Measurements from ENCODE around the gene EML5. TPM values are rescaled to one million over a fixed set of nuclear protein-coding genes. Genes with fewer than 3 reads are reported as not detected.

Gene EML5
- total and polyA plus RNA-seq, 12 donors, result 1.8 to 17.3 (median 6.3) TPM

- H3K36me3 ChIP-seq (replicated peaks in 1 of 2), result no peaks in the 10 kb centered on the region
- intact Hi-C loops (cut with DNase I), result no loop called here
- no peak for DNase-seq
- TF ChIP-seq, protein P1, sequence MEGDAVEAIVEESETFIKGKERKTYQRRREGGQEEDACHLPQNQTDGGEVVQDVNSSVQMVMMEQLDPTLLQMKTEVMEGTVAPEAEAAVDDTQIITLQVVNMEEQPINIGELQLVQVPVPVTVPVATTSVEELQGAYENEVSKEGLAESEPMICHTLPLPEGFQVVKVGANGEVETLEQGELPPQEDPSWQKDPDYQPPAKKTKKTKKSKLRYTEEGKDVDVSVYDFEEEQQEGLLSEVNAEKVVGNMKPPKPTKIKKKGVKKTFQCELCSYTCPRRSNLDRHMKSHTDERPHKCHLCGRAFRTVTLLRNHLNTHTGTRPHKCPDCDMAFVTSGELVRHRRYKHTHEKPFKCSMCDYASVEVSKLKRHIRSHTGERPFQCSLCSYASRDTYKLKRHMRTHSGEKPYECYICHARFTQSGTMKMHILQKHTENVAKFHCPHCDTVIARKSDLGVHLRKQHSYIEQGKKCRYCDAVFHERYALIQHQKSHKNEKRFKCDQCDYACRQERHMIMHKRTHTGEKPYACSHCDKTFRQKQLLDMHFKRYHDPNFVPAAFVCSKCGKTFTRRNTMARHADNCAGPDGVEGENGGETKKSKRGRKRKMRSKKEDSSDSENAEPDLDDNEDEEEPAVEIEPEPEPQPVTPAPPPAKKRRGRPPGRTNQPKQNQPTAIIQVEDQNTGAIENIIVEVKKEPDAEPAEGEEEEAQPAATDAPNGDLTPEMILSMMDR (IDR thresholded peaks at IDR 0.05), result no peak
- TF ChIP-seq POLR2A (IDR thresholded peaks at IDR 0.05), result no peak
- H3K27me3 ChIP-seq, result no peaks in the 10 kb centered on the region
- no peak overlapping the region for H3K27ac ChIP-seq
- no peak overlapping the region for H3K4me3 ChIP-seq
- no peaks in the 10 kb centered on the region for H3K9me3 ChIP-seq (replicated peaks in 1 of 3)
- H3K4me1 ChIP-seq (replicated peaks in 1 of 2), result no peaks in the 10 kb centered on the region
Measured at GRCh38 chr14:88688386-88688785, 104.4 kb downstream of the EML5 start.

DNA sequence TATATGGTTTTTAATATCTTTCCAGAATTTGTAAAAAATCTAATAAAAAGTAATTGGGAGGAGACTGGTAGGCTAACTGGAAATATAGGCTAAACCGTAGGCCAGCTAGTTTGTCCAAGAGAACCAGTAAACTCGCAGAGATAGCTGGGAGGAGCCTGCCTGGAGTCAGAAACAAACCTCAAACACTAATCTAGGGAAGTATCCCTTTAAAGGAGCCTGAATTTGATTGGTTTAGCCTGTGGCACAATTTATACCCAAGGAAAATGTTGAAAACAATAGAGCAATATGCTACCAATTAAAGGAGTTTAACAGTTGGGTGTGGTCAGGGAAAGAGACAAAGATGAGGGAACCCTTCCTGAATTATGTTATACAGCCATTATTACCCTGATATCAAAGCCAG is 109.6 kb downstream of the EML5 start:
- Histone ChIP-seq H3K36me3 (replicated peaks in 1 of 2) (no peaks in the 10 kb centered on the region), H3K27ac (no peak overlapping the region), H3K4me1 (replicated peaks in 1 of 2) (no peaks in the 10 kb centered on the region), H3K27me3 (no peaks in the 10 kb centered on the region), H3K4me3 (no peak overlapping the region), H3K9me3 (replicated peaks in 1 of 3) (no peaks in the 10 kb centered on the region)
- intact Hi-C loops (cut with DNase I), result no loop called here
- 78 to 93% (median 91%) methylated on average over 2 of the region's 2 CpGs for WGBS, 4 donors
- DNase-seq, result no peak
- TF ChIP-seq, protein P1 (IDR thresholded peaks at IDR 0.05), result no peak
- no peak for TF ChIP-seq POLR2A (IDR thresholded peaks at IDR 0.05)

GRCh38 chr14:88682495-88683114 is 110.1 kb downstream of the EML5 start:
- TF ChIP-seq POLR2A (IDR thresholded peaks at IDR 0.05), result no peak
- TF ChIP-seq, protein P1 (IDR thresholded peaks at IDR 0.05), result no peak
- no peak for DNase-seq
- no peak overlapping the region for H3K27ac ChIP-seq
- no peaks in the 10 kb centered on the region for H3K36me3 ChIP-seq (replicated peaks in 1 of 2)
- no peaks in the 10 kb centered on the region for H3K4me1 ChIP-seq (replicated peaks in 1 of 2)
- H3K27me3 ChIP-seq, result no peaks in the 10 kb centered on the region
- WGBS, 4 donors, result 69 to 82% (median 76%) methylated on average over 5 of the region's 5 CpGs
- intact Hi-C loops (cut with DNase I), result no loop called here
- no peak overlapping the region for H3K4me3 ChIP-seq
- H3K9me3 ChIP-seq (replicated peaks in 1 of 3), result no peaks in the 10 kb centered on the region

- Histone ChIP-seq H3K4me1 (replicated peaks in 1 of 2) (no peaks in the 10 kb centered on the region), H3K4me3 (no peak overlapping the region), H3K9me3 (replicated peaks in 1 of 3) (no peaks in the 10 kb centered on the region), H3K27ac (no peak overlapping the region), H3K36me3 (replicated peaks in 1 of 2) (no peaks in the 10 kb centered on the region), H3K27me3 (no peaks in the 10 kb centered on the region)
- WGBS, 4 donors, result 87 to 94% (median 93%) methylated on average over 5 of the region's 5 CpGs
- intact Hi-C loops (cut with DNase I), result no loop called here
- TF ChIP-seq, protein P1 (IDR thresholded peaks at IDR 0.05), result no peak
- TF ChIP-seq POLR2A (IDR thresholded peaks at IDR 0.05), result no peak
- no peak for DNase-seq
Measured at GRCh38 chr14:88681755-88682494, 110.8 kb downstream of the EML5 start.
